ENCODE results near the gene ATP5MG.

Gene ATP5MG

DNA sequence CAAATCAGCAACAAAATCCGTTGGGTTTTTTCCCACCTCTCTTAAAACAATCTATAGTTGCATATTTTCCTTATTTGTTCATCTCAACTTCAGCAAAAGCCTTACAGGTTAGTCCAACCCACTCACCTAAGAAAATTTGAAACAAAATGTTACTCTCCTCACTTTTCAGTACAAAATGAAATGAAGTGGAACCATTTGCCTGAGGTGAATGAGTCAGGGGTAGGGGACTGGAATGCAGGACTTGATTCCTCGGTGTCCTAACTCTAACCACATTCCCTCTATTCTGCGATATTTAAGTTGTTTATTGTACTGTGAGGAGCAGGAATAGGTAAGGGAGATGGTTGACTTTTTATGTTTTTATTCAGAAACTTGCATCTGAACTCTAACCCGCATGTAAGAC lies 16.4 kb downstream of the ATP5MG start:
- H3K4me3 ChIP-seq (replicated peaks in 1 of 2; ENCODE audit: low read depth in 2 of 2, low read length in 2 of 2), result no peak overlapping the region
- no peak for DNase-seq (ENCODE audit: low read depth in 2 of 2)
- TF ChIP-seq, protein P1, sequence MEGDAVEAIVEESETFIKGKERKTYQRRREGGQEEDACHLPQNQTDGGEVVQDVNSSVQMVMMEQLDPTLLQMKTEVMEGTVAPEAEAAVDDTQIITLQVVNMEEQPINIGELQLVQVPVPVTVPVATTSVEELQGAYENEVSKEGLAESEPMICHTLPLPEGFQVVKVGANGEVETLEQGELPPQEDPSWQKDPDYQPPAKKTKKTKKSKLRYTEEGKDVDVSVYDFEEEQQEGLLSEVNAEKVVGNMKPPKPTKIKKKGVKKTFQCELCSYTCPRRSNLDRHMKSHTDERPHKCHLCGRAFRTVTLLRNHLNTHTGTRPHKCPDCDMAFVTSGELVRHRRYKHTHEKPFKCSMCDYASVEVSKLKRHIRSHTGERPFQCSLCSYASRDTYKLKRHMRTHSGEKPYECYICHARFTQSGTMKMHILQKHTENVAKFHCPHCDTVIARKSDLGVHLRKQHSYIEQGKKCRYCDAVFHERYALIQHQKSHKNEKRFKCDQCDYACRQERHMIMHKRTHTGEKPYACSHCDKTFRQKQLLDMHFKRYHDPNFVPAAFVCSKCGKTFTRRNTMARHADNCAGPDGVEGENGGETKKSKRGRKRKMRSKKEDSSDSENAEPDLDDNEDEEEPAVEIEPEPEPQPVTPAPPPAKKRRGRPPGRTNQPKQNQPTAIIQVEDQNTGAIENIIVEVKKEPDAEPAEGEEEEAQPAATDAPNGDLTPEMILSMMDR (IDR thresholded peaks at IDR 0.05; ENCODE audit: low read depth, low read length), result no peak

DNA sequence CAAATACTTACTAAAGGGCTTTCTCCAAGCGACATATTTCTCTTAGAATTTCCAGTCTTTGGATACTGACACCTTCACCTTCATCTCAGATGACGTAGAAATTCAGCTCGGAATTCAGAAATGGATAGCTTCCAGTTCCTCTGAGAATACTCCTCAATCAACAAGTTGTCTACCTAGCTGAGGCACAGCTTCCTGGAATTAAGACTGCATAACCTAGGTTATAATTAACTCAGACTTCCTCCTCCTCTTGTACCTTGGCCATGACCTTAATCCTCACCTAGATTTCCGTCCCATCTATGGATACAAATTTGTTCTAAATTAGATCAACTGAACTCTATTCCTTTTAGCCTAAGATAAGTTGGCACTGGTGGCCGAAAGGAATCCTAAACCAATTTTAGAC lies 17.4 kb downstream of the ATP5MG start:
- H3K4me3 ChIP-seq (replicated peaks in 1 of 2; ENCODE audit: low read depth in 2 of 2, low read length in 2 of 2), result no peak overlapping the region
- no peak for DNase-seq (ENCODE audit: low read depth in 2 of 2)
- TF ChIP-seq, protein P1 (IDR thresholded peaks at IDR 0.05; ENCODE audit: low read depth, low read length), result no peak

DNA sequence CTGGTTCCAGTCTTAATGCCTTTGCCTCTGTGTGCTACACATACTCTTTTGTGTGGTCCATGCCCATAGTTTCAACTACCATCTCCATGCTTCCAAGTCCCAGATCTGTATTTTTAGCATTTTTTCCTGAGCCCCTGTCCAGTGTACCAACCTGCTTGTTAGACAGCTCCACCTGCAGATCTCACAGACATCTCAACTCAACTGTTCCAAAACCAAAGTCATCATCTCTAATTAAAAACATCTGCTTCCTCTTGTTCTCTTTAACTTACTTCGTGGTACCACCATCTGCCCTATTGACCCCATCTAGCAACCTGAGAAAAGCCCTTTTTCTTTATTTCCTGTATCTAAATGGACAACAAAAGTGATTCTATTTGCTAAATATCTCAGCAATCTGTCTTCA lies 26.3 kb downstream of the ATP5MG start:
- TF ChIP-seq, protein P1 (IDR thresholded peaks at IDR 0.05; ENCODE audit: low read depth, low read length), result no peak
- no peak for DNase-seq (ENCODE audit: low read depth in 2 of 2)
- H3K4me3 ChIP-seq (replicated peaks in 1 of 2; ENCODE audit: low read depth in 2 of 2, low read length in 2 of 2), result no peak overlapping the region

DNA sequence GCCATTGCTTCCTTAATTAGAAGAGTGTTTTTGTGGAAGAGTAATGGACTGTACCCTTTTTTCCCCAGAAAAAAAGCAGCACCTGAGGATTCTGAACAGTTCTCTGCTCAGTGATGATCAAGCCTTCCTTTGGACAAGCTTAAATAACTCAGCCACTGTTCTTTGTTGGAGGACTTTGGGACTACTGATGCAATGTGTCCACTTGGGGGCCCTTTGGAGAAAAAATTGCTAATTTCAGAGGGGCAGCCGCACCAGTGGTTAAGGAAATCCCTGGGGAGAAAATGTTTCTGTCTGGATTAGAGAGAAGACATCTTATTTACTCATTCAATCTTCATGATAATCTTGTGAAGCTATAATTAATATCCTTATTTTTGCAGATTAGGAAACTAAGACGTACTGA lies 29.6 kb downstream of the ATP5MG start:
- TF ChIP-seq, protein P1 (IDR thresholded peaks at IDR 0.05; ENCODE audit: low read depth, low read length), result peak; percentile 3
- DNase-seq (ENCODE audit: low read depth in 2 of 2), result no peak
- H3K4me3 ChIP-seq (replicated peaks in 1 of 2; ENCODE audit: low read depth in 2 of 2, low read length in 2 of 2), result no peak overlapping the region

DNA sequence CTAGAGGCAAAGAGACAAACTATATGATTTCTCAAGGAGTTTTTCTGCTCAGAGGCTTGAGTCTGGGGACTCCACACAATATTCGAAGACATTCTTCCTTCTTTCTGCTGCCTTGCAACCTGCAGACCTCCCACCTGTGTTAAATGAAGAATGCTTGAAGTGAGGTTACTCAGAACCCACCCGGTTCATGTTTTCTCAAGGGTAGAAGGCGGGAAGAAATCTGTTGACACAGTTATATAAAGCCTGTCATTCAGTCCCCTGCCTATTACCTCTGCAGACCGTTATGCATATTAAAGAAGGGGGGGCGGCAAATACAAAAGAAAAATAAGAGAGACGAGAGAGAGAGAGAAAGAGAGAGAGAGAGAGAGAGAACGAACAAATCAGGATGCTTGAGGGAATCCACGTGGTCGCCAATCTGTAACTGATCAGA lies 32.7 kb downstream of the ATP5MG start:
- TF ChIP-seq, protein P1 (IDR thresholded peaks at IDR 0.05; ENCODE audit: low read depth, low read length), result no peak
- peak; percentile 52 to 56 for DNase-seq (ENCODE audit: low read depth in 2 of 2)
- H3K4me3 ChIP-seq (replicated peaks in 1 of 2; ENCODE audit: low read depth in 2 of 2, low read length in 2 of 2), result peak overlapping the region; percentile 59 to 67

DNA sequence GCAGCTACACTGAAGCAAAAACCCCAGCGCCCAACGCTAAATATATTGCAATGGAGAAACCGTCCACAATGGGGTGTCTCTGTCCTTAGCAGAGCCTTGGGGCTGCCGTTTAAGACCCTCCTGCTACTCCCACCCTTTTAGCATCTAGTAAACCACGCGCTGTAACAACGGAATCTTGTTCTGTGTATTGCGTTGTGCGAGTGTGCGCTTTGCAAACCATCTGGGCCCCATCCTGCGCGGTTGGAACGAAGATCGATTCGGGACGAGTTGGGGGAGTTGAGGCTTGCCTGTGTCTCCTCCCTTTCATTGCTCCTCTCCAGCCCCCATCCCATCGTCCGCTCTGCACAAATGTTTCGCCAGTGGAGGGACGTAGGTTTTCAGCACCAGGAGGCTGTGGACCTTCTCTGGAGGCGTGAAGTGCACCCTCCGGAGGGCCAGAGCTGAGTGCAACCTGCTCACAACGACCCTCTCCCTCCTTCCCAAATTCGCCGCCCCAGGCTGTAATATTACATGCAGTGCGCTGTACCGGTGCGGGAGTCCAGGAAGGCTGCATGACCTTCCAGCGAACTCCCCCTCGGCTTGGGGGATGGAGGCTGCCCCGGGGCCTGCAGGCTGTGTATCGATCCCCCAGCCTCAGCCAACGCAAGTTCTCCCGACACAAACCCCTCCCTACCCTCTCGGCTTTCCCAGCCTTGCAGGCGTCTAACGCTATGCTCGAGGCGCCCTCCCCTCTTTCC lies 33.3 kb downstream of the ATP5MG start:
- H3K4me3 ChIP-seq (replicated peaks in 1 of 2; ENCODE audit: low read depth in 2 of 2, low read length in 2 of 2), result peak overlapping the region; percentile 59 to 67
- peak in 1 of 2 donors; percentile 37 for DNase-seq (ENCODE audit: low read depth in 2 of 2)
- TF ChIP-seq, protein P1 (IDR thresholded peaks at IDR 0.05; ENCODE audit: low read depth, low read length), result no peak

Data from cardiac fibroblast (primary cell).